ENCODE data around the gene HNRNPLL. TPM values are rescaled to one million over a fixed set of nuclear protein-coding genes. Genes with fewer than 3 reads are reported as not detected.

Gene HNRNPLL
- total and polyA plus RNA-seq, 2 of the 8 experiments (the other 6 are each of a cell fraction or from before 2014, with no cell fraction given): 18.6 to 69.3 TPM

DNA sequence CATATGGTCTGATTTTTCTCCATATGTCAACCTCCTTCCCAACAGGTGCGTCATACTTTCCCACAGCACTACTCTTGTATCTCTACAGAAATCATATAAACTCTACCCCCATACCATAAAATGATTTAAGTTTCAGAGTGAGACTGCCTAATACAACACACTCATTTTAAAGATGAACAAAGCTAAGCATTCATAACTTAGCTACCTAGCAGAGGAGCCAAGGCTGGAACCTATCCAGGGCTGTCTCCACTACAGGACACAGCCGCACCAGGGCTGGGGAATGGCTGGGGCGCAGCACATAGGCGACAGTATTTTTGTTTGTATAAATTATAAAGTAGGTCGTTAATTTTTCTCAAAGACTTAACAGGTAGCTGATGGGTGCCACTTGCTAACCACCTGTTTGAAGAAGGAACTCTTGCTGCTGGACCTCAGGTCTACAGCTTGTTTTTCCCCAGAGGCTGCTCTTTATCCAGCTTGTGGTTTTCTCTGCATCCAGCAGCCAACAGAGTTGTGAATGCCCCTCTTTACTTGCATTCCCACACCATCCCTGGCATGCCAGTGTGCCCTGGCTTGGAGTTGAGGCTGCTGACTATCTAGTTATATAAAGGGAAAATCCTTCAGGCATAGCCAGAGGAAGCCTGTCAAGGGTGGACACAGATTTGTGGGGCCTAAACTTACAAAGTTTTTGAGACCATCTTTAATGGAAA is 62.0 kb downstream of the HNRNPLL start:
- H3K23ac ChIP-seq (ENCODE audit: insufficient read length): no peak overlapping the region
- no peak overlapping the region for H2AFZ ChIP-seq (ENCODE audit: low read length)
- H3K27ac ChIP-seq (ENCODE audit: low read depth, low read length): no peak overlapping the region
- no peaks in the 10 kb centered on the region for H3K9me3 ChIP-seq (ENCODE audit: insufficient read depth in 2 of 2, low read depth in 1 of 2, low read length in 1 of 2)
- no peak overlapping the region for H3K18ac ChIP-seq (ENCODE audit: extremely low read depth, low read length)
- H3K56ac ChIP-seq (replicated peaks; ENCODE audit: insufficient read length, low read depth, low read length): no peak overlapping the region
- no peak overlapping the region for H3K4me2 ChIP-seq (ENCODE audit: insufficient read depth in 1 of 2, low read depth in 2 of 2, low read length in 2 of 2)
- FAIRE-seq (no peak), DNase-seq (ENCODE audit: low read depth in 1 of 2, low spot score in 2 of 2) (no peak)
- H3K27me3 ChIP-seq (replicated peaks in 1 of 4; ENCODE audit: control insufficient read depth in 3 of 4, extremely low read depth in 1 of 4, insufficient read depth in 3 of 4, low read length in 3 of 4): peaks cover 0 to 3% (median 0%) of the 10 kb centered on the region in 4 experiments; a peak in 2 of 7 replicates
- H3K23me2 ChIP-seq (ENCODE audit: low read depth, low read length): peaks cover 2% of the 10 kb centered on the region; the same call in 1 of the 2 replicates
- H2BK120ac ChIP-seq (replicated peaks; ENCODE audit: low read depth, low read length): no peak overlapping the region
- no peak overlapping the region for H2BK5ac ChIP-seq (ENCODE audit: low read depth, low read length)
- H3K79me1 ChIP-seq (ENCODE audit: low read depth, low read length): no peaks in the 10 kb centered on the region
- H2BK12ac ChIP-seq (ENCODE audit: low read depth, low read length): 0 out of 2 replicates have a peak overlapping the region, but pooled peaks have one; percentile 52
- H2BK15ac ChIP-seq (ENCODE audit: low read length): no peak overlapping the region
- ChIA-PET CTCF (ENCODE audit: partially characterized antibody) (interaction anchor here (1.0 to 4.9 kb wide), 8 partner anchors 10 to 200 kb away, joined by 3 to 38 read pairs (median 5); no protein-coding TSS in a partner anchor), POLR2A (ENCODE audit: partially characterized antibody) (interaction anchor here (1.0 to 4.7 kb wide), 6 partner anchors 9 to 210 kb away, joined by 3 to 32 read pairs (median 6); partner anchors contain the start of gene SRSF7)
- no peak overlapping the region for H3K4ac ChIP-seq (replicated peaks; ENCODE audit: insufficient read length, low read depth, low read length)
- H2BK20ac ChIP-seq (ENCODE audit: low read length): no peak overlapping the region
- peaks cover 2 to 25% (median 7%) of the 10 kb centered on the region in 4 experiments; a peak in 5 of 7 replicates for H3K4me1 ChIP-seq (replicated peaks in 1 of 4; ENCODE audit: control insufficient read depth in 3 of 4, insufficient read depth in 4 of 4, low read length in 3 of 4)
- no peaks in the 10 kb centered on the region for H3K36me3 ChIP-seq (ENCODE audit: control insufficient read depth in 2 of 4, insufficient read depth in 4 of 4, low read length in 3 of 4)
- H4K5ac ChIP-seq (ENCODE audit: insufficient read length, low read depth, low read length): no peak overlapping the region
- H3K4me3 ChIP-seq (ENCODE audit: extremely low read depth in 1 of 4, insufficient read depth in 2 of 4, low read depth in 3 of 4, low read length in 4 of 4): no peak overlapping the region
- H3K79me2 ChIP-seq (ENCODE audit: control insufficient read depth in 1 of 2, insufficient read depth in 2 of 2, low read length in 2 of 2): no peaks in the 10 kb centered on the region
- WGBS, 2 experiments (ENCODE audit: extremely low coverage in 1 of 2, insufficient coverage in 1 of 2, insufficient read length in 1 of 2, insufficient replicate concordance in 2 of 2, low coverage in 1 of 2, low lambda C conversion rate in 2 of 2, missing lambda C conversion rate in 1 of 2): 84% methylated on average over 5 of the region's 5 CpGs; no CpG with 5 or more reads in 1 of the 2 experiments
- peak overlapping the region; percentile 51 for H4K91ac ChIP-seq (replicated peaks; ENCODE audit: insufficient read length, low read length)
- no peak overlapping the region for H3K9ac ChIP-seq (replicated peaks in 1 of 4; ENCODE audit: extremely low read depth in 1 of 4, low read depth in 3 of 4, low read length in 3 of 4)
- no peak overlapping the region for H2AK5ac ChIP-seq (ENCODE audit: low read depth, low read length)
- H3K14ac ChIP-seq (ENCODE audit: insufficient read length): no peak overlapping the region
- no peak overlapping the region for H4K8ac ChIP-seq (ENCODE audit: extremely low read depth, insufficient read depth, low read length)
- H4K20me1 ChIP-seq (replicated peaks in 1 of 2; ENCODE audit: control insufficient read depth in 1 of 2, insufficient read depth in 2 of 2, low read length in 2 of 2): no peaks in the 10 kb centered on the region
- TF ChIP-seq CTBP2 (IDR thresholded peaks at IDR 0.05; ENCODE audit: borderline replicate concordance, insufficient read depth, insufficient read length, low read length) (no peak), BACH1 (IDR thresholded peaks at IDR 0.05; ENCODE audit: low read length) (no peak), FOSL1 (IDR thresholded peaks at IDR 0.05; ENCODE audit: insufficient read depth, low read depth, low read length) (no peak), CREB1 (IDR thresholded peaks at IDR 0.05) (no peak), RAD21 (IDR thresholded peaks at IDR 0.05 in 1 of 2, conservative IDR thresholded peaks at IDR 0.05 in 1 of 2; ENCODE audit: low read depth in 2 of 2, low read length in 2 of 2) (no peak), RXRA (IDR thresholded peaks at IDR 0.05; ENCODE audit: insufficient read depth, low read depth, low read length) (no peak)

Data from H1 (cell line).